ENCODE data around the gene PLCH1. TPM values are rescaled to one million over a fixed set of nuclear protein-coding genes. Genes with fewer than 3 reads are reported as not detected.

The PLCH1 gene
- total RNA-seq, 1 experiment from 2014 or later = 12.8 TPM

Other genes with a start within 250 kb of the PLCH1 start
- gene C3orf33, start 61.2 kb upstream of the PLCH1 start, total RNA-seq (2014; rRNA removed; shearing (Covaris generic)) = 1.6 and 1.8 TPM in 2 replicates
- 19.7 TPM in 2 replicates for gene SLC33A1, start 109.4 kb upstream of the PLCH1 start, total RNA-seq (2014; rRNA removed; shearing (Covaris generic))
- gene GMPS, start 125.6 kb upstream of the PLCH1 start, total RNA-seq (2014; rRNA removed; shearing (Covaris generic)) = 23.4 and 35.9 TPM in 2 replicates